Embryonic facial prominence (tissue), 1 donor: ENCODE measurements around the gene PARVG.

Source experiments
- DNase-seq: peaks from one replicate; pipeline ENCODE4 v3.0.0-alpha.2; 2016; ENCODE audit errors: extremely low spot score

PARVG gene

GRCh38 chr22:44244265-44244822 lies 63.6 kb downstream of the PARVG start:
- DNase-seq, result no peak

- no peak for DNase-seq
Measured at GRCh38 chr22:44245438-44245837, 64.7 kb downstream of the PARVG start.

- no peak for DNase-seq
Measured at GRCh38 chr22:44245867-44246266, 65.1 kb downstream of the PARVG start.

- DNase-seq, result no peak
Measured at GRCh38 chr22:44246615-44247326, 66.0 kb downstream of the PARVG start.

GRCh38 chr22:44247346-44247745 lies 66.6 kb downstream of the PARVG start:
- DNase-seq, result no peak

GRCh38 chr22:44247923-44248892 lies 67.5 kb downstream of the PARVG start:
- no peak for DNase-seq

GRCh38 chr22:44248926-44249325 lies 68.2 kb downstream of the PARVG start:
- DNase-seq, result no peak

- no peak for DNase-seq
Measured at GRCh38 chr22:44249376-44250147, 68.8 kb downstream of the PARVG start.

- no peak for DNase-seq
Measured at GRCh38 chr22:44254811-44255210, 74.1 kb downstream of the PARVG start.

GRCh38 chr22:44256085-44256484 lies 75.4 kb downstream of the PARVG start:
- DNase-seq, result no peak

GRCh38 chr22:44256556-44257485 lies 76.1 kb downstream of the PARVG start:
- no peak for DNase-seq
